ENCODE data around the gene TMPRSS4. TPM values are rescaled to one million over a fixed set of nuclear protein-coding genes. Genes with fewer than 3 reads are reported as not detected.

Gene TMPRSS4
- total and polyA plus RNA-seq, 9 of the 15 experiments (the other 6 are each of a cell fraction or from before 2014, with no cell fraction given) = 4.0 to 10.0 (median 5.6) TPM

GRCh38 chr11:118132385-118133151, 55.7 kb downstream of the TMPRSS4 start:
- Histone ChIP-seq H2AFZ (ENCODE audit: low read depth, low read length) (no peak overlapping the region), H3K79me2 (ENCODE audit: control insufficient read depth, insufficient read depth, low read length) (no peaks in the 10 kb centered on the region), H3K4me2 (ENCODE audit: insufficient read depth, low read length) (no peak overlapping the region), H3K9ac (ENCODE audit: insufficient read depth in 1 of 2, low read depth in 2 of 2, low read length in 2 of 2) (no peak overlapping the region), H4K20me1 (replicated peaks; ENCODE audit: control insufficient read depth, insufficient read depth, low read length) (no peaks in the 10 kb centered on the region), H3K4me1 (replicated peaks in 1 of 2; ENCODE audit: control insufficient read depth in 2 of 2, insufficient read depth in 2 of 2, low read length in 2 of 2) (no peaks in the 10 kb centered on the region), H3K4me3 (no peak overlapping the region), H3K27me3 (ENCODE audit: control insufficient read depth in 2 of 2, insufficient read depth in 2 of 2, low read length in 2 of 2) (peaks cover 6 to 40% of the 10 kb centered on the region in 2 experiments; a peak in 3 of 5 replicates), H3K9me3 (replicated peaks; ENCODE audit: control insufficient read depth, insufficient read depth, low read depth, low read length) (no peaks in the 10 kb centered on the region), H3K9me1 (ENCODE audit: control insufficient read depth, insufficient read depth, low read length) (peaks cover 3% of the 10 kb centered on the region), H3K27ac (ENCODE audit: extremely low read depth, low read depth, low read length) (no peak overlapping the region), H3K36me3 (ENCODE audit: control insufficient read depth, insufficient read depth, low read length) (no peaks in the 10 kb centered on the region)
- FAIRE-seq = no peak
- no peak for DNase-seq (ENCODE audit: extremely low read depth in 1 of 4, low spot score in 3 of 4)
- no TSS peak for BruUV-seq (replicated peaks)
- intact Hi-C loops (cut with micrococcal nuclease) = no loop called here
- no peak for ATAC-seq
- in situ Hi-C loops (cut with MboI) = no loop called here
- 15% methylated on average over 15 of the region's 15 CpGs for WGBS (ENCODE audit: insufficient coverage, low coverage, missing lambda C conversion rate)
- ChIA-PET POLR2A (interaction anchor here (0.6 kb wide), 1 partner anchor 19 kb away, joined by 3 read pairs; no protein-coding TSS in a partner anchor), CTCF (ENCODE audit: low intra/inter-chr PET ratio) (no interaction called here)
- TF ChIP-seq HNRNPH1 (optimal IDR thresholded peaks at IDR 0.05; ENCODE audit: low read depth, low read length) (no peak), NFRKB (IDR thresholded peaks at IDR 0.05; ENCODE audit: low read depth) (no peak), ZBTB1 (CRISPR knock-in tag; IDR thresholded peaks at IDR 0.05; ENCODE audit: borderline replicate concordance, low read depth) (no peak), ZNF134 (CRISPR knock-in tag; conservative IDR thresholded peaks at IDR 0.05) (no peak), ZC3H4 (CRISPR knock-in tag; IDR thresholded peaks at IDR 0.05; ENCODE audit: borderline replicate concordance) (no peak), SETDB1 (IDR thresholded peaks at IDR 0.05; ENCODE audit: low read length) (no peak), FOXA1 (IDR thresholded peaks at IDR 0.05; ENCODE audit: borderline replicate concordance) (no peak), BDP1 (IDR thresholded peaks at IDR 0.05; ENCODE audit: insufficient read depth, insufficient read length) (no peak), RFX5 (IDR thresholded peaks at IDR 0.05; ENCODE audit: low read depth, low read length) (no peak), TBL1XR1 (IDR thresholded peaks at IDR 0.05; ENCODE audit: low read length in 2 of 2) (no peak), ZNF165 (CRISPR knock-in tag; IDR thresholded peaks at IDR 0.05; ENCODE audit: borderline replicate concordance) (no peak), SP1 (CRISPR knock-in tag; IDR thresholded peaks at IDR 0.05) (no peak), ZBTB7A (IDR thresholded peaks at IDR 0.05; ENCODE audit: borderline replicate concordance, control insufficient read depth, low read depth, low read length) (no peak), MCM2 (IDR thresholded peaks at IDR 0.05; ENCODE audit: low read depth) (no peak), NR2C2 (CRISPR knock-in tag; IDR thresholded peaks at IDR 0.05) (no peak), NR2C2 (tag; IDR thresholded peaks at IDR 0.05) (no peak)
- TF ChIP-seq, protein P1, sequence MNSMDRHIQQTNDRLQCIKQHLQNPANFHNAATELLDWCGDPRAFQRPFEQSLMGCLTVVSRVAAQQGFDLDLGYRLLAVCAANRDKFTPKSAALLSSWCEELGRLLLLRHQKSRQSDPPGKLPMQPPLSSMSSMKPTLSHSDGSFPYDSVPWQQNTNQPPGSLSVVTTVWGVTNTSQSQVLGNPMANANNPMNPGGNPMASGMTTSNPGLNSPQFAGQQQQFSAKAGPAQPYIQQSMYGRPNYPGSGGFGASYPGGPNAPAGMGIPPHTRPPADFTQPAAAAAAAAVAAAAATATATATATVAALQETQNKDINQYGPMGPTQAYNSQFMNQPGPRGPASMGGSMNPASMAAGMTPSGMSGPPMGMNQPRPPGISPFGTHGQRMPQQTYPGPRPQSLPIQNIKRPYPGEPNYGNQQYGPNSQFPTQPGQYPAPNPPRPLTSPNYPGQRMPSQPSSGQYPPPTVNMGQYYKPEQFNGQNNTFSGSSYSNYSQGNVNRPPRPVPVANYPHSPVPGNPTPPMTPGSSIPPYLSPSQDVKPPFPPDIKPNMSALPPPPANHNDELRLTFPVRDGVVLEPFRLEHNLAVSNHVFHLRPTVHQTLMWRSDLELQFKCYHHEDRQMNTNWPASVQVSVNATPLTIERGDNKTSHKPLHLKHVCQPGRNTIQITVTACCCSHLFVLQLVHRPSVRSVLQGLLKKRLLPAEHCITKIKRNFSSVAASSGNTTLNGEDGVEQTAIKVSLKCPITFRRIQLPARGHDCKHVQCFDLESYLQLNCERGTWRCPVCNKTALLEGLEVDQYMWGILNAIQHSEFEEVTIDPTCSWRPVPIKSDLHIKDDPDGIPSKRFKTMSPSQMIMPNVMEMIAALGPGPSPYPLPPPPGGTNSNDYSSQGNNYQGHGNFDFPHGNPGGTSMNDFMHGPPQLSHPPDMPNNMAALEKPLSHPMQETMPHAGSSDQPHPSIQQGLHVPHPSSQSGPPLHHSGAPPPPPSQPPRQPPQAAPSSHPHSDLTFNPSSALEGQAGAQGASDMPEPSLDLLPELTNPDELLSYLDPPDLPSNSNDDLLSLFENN (IDR thresholded peaks at IDR 0.05; ENCODE audit: low read depth in 2 of 2, low read length in 2 of 2) = no peak
- TF ChIP-seq, protein P2, sequence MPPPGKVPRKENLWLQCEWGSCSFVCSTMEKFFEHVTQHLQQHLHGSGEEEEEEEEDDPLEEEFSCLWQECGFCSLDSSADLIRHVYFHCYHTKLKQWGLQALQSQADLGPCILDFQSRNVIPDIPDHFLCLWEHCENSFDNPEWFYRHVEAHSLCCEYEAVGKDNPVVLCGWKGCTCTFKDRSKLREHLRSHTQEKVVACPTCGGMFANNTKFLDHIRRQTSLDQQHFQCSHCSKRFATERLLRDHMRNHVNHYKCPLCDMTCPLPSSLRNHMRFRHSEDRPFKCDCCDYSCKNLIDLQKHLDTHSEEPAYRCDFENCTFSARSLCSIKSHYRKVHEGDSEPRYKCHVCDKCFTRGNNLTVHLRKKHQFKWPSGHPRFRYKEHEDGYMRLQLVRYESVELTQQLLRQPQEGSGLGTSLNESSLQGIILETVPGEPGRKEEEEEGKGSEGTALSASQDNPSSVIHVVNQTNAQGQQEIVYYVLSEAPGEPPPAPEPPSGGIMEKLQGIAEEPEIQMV (tag; conservative IDR thresholded peaks at IDR 0.05; ENCODE audit: low read depth) = no peak
